GM23338 (cell line): ENCODE results near the gene MDM2.

Source experiments
- CREB1 ChIP-seq: fragments of 250-450 bp; sonication (Bioruptor Pico); IDR thresholded peaks from 2 replicates; pipeline ENCODE4 v1.5.0; 2020; ENCODE audit warnings: low read depth, mild to moderate bottlenecking, moderate library complexity
- EZH2 ChIP-seq: fragments of 200-600 bp; sonication (generic); IDR thresholded peaks from one replicate; pipeline ENCODE4 v1.8.0; 2017; ENCODE audit warnings: antibody characterized with exemption, mild to moderate bottlenecking, low read depth; ENCODE audit not compliant: unreplicated experiment
- EZH2phosphoT487 ChIP-seq: fragments of 200-600 bp; sonication (generic); IDR thresholded peaks from one replicate; pipeline ENCODE4 v1.8.1; 2018; ENCODE audit warnings: antibody characterized with exemption; ENCODE audit not compliant: unreplicated experiment
- JUNB ChIP-seq: IDR thresholded peaks from one replicate; pipeline ENCODE4 v1.6.1; 2016; ENCODE audit warnings: antibody characterized with exemption; ENCODE audit not compliant: unreplicated experiment
- NANOG ChIP-seq: IDR thresholded peaks from 2 replicates; pipeline ENCODE4 v1.6.1; 2016; ENCODE audit warnings: antibody characterized with exemption, borderline replicate concordance
- POLR2AphosphoS5 ChIP-seq: IDR thresholded peaks from 2 replicates; pipeline ENCODE4 v1.6.1; 2016; ENCODE audit warnings: antibody characterized with exemption, low read depth
- STAT1 ChIP-seq: IDR thresholded peaks from one replicate; pipeline ENCODE4 v1.6.1; 2016; ENCODE audit warnings: antibody characterized with exemption; ENCODE audit not compliant: unreplicated experiment
- ZNF331 ChIP-seq: fragments of 250-450 bp; sonication (Bioruptor Pico); IDR thresholded peaks from 2 replicates; pipeline ENCODE4 v1.5.0; 2020; ENCODE audit warnings: low read depth, mild to moderate bottlenecking, moderate library complexity
- TF ChIP-seq, protein P1 (sequence below), 2 experiments: fragments of 200-600 bp in 1 of 2; sonication (generic) in 1 of 2; conservative IDR thresholded peaks; 2 replicates each; pipeline versions ENCODE4 v1.5.1 to v1.6.1; 2016 to 2017; ENCODE audit warnings: antibody characterized with exemption in 2 of 2, low read depth in 2 of 2, mild to moderate bottlenecking in 2 of 2, moderate library complexity in 1 of 2
- TF ChIP-seq, protein P2 (sequence below): IDR thresholded peaks from one replicate; pipeline ENCODE4 v1.6.1; 2018; ENCODE audit warnings: antibody characterized with exemption; ENCODE audit not compliant: unreplicated experiment
- TF ChIP-seq, protein P3 (sequence below): IDR thresholded peaks from 2 replicates; pipeline ENCODE4 v1.6.1; 2016; ENCODE audit warnings: antibody characterized with exemption

DNA sequence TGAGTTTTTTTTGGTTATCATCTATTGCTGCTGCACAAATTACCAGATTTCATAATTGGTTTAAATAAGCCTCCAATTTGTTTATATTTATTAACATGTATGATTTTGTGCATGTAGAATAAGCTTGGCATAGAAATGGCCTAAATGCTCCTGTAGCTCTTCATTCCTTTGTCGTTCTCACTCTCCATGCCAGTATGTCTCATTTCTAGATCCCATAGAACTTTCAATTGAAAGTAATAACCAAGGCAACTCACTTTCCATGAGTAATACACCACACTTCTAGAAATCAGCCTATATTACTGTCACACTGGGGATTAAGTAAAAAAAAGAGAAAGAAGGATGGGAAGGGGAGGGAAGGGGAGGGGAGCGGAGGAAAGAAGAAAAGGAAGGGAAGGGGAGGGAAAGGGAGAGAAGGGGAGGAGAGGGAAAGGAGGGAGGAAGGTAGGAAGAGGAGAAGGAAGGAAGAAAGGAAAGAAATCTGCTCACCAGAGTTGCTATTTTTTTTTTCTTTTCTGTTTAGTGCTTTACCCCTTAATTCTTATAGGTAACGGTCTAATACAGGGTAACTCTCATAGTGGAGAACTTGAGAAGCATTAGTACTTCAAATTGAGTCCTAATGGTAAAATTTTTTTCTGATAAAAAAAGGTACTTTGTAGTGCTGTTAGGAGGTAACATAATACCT lies 45.6 kb downstream of the MDM2 start:
- TF ChIP-seq, protein P1, sequence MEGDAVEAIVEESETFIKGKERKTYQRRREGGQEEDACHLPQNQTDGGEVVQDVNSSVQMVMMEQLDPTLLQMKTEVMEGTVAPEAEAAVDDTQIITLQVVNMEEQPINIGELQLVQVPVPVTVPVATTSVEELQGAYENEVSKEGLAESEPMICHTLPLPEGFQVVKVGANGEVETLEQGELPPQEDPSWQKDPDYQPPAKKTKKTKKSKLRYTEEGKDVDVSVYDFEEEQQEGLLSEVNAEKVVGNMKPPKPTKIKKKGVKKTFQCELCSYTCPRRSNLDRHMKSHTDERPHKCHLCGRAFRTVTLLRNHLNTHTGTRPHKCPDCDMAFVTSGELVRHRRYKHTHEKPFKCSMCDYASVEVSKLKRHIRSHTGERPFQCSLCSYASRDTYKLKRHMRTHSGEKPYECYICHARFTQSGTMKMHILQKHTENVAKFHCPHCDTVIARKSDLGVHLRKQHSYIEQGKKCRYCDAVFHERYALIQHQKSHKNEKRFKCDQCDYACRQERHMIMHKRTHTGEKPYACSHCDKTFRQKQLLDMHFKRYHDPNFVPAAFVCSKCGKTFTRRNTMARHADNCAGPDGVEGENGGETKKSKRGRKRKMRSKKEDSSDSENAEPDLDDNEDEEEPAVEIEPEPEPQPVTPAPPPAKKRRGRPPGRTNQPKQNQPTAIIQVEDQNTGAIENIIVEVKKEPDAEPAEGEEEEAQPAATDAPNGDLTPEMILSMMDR (conservative IDR thresholded peaks at IDR 0.05; ENCODE audit: low read depth in 2 of 2) = no peak
- TF ChIP-seq EZH2phosphoT487 = no peak
- TF ChIP-seq EZH2 = no peak
- TF ChIP-seq POLR2AphosphoS5 = no peak
- TF ChIP-seq, protein P2, sequence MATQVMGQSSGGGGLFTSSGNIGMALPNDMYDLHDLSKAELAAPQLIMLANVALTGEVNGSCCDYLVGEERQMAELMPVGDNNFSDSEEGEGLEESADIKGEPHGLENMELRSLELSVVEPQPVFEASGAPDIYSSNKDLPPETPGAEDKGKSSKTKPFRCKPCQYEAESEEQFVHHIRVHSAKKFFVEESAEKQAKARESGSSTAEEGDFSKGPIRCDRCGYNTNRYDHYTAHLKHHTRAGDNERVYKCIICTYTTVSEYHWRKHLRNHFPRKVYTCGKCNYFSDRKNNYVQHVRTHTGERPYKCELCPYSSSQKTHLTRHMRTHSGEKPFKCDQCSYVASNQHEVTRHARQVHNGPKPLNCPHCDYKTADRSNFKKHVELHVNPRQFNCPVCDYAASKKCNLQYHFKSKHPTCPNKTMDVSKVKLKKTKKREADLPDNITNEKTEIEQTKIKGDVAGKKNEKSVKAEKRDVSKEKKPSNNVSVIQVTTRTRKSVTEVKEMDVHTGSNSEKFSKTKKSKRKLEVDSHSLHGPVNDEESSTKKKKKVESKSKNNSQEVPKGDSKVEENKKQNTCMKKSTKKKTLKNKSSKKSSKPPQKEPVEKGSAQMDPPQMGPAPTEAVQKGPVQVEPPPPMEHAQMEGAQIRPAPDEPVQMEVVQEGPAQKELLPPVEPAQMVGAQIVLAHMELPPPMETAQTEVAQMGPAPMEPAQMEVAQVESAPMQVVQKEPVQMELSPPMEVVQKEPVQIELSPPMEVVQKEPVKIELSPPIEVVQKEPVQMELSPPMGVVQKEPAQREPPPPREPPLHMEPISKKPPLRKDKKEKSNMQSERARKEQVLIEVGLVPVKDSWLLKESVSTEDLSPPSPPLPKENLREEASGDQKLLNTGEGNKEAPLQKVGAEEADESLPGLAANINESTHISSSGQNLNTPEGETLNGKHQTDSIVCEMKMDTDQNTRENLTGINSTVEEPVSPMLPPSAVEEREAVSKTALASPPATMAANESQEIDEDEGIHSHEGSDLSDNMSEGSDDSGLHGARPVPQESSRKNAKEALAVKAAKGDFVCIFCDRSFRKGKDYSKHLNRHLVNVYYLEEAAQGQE = no peak
- no peak for TF ChIP-seq JUNB
- no peak for TF ChIP-seq CREB1
- no peak for TF ChIP-seq ZNF331 (CRISPR knock-in tag)
- TF ChIP-seq STAT1 = no peak
- TF ChIP-seq, protein P3, sequence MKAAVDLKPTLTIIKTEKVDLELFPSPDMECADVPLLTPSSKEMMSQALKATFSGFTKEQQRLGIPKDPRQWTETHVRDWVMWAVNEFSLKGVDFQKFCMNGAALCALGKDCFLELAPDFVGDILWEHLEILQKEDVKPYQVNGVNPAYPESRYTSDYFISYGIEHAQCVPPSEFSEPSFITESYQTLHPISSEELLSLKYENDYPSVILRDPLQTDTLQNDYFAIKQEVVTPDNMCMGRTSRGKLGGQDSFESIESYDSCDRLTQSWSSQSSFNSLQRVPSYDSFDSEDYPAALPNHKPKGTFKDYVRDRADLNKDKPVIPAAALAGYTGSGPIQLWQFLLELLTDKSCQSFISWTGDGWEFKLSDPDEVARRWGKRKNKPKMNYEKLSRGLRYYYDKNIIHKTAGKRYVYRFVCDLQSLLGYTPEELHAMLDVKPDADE = no peak
- no peak for TF ChIP-seq NANOG
